Heart right ventricle (tissue), 16 donors: ENCODE data around the gene SLC25A42. TPM values are rescaled to one million over a fixed set of nuclear protein-coding genes. Genes with fewer than 3 reads are reported as not detected.

Experiments used
- ATAC-seq, 8 donors: fragments of 200-7000 bp; cut with Tn5 transposase; one replicate each; pipeline ENCODE4 v1.9.1; 2020; ENCODE audit warnings: mild to moderate bottlenecking in 8 of 8, moderate library complexity in 8 of 8, moderate number of reproducible peaks in 1 of 8
- DNase-seq, 2 donors: peaks; one replicate each; pipeline ENCODE4 v3.0.0-alpha.2; 2020
- H3K27ac ChIP-seq, 10 donors: fragments of 200-600 bp; sonication (generic) in 2 of 10; one replicate each; pipeline versions ENCODE4 v1.5.0 to v1.8.0; 2020 to 2022; ENCODE audit warnings: mild to moderate bottlenecking in 3 of 10
- H3K27me3 ChIP-seq, 7 donors: fragments of 200-600 bp; one replicate each; pipeline ENCODE4 v1.8.0; 2021 to 2022; ENCODE audit warnings: mild to moderate bottlenecking in 2 of 7
- H3K36me3 ChIP-seq, 9 donors: fragments of 200-600 bp; sonication (generic) in 1 of 9; one replicate each; pipeline versions ENCODE4 v1.5.0 to v1.8.0; 2020 to 2022; ENCODE audit warnings: mild to moderate bottlenecking in 2 of 9
- H3K4me1 ChIP-seq, 9 donors: fragments of 200-600 bp; sonication (generic) in 1 of 9; one replicate each; pipeline versions ENCODE4 v1.5.0 to v1.8.0; 2020 to 2022; ENCODE audit warnings: mild to moderate bottlenecking in 4 of 9
- H3K4me3 ChIP-seq, 10 donors: fragments of 200-600 bp; sonication (generic) in 2 of 10; one replicate each; pipeline versions ENCODE4 v1.5.0 to v1.8.0; 2020 to 2022; ENCODE audit warnings: mild to moderate bottlenecking in 7 of 10, moderate library complexity in 2 of 10
- H3K9me3 ChIP-seq, 11 donors: fragments of 200-600 bp in 10 of 11; sonication (generic) in 2 of 11; one replicate each; pipeline versions ENCODE4 v1.5.0 to v1.8.0; 2013 to 2022; ENCODE audit warnings: mild to moderate bottlenecking in 2 of 11, control low read depth in 1 of 11, moderate library complexity in 1 of 11
- CTCF ChIP-seq, 9 donors: fragments of 200-600 bp; sonication (generic) in 2 of 9; IDR thresholded peaks; one replicate each; pipeline versions ENCODE4 v1.5.0 to v1.8.0; 2021 to 2022; ENCODE audit warnings: antibody characterized with exemption in 9 of 9, mild to moderate bottlenecking in 5 of 9, moderate library complexity in 1 of 9
- WGBS, 2 donors: extraction: QIAGEN DNeasy Blood & Tissue Kit; methylation state at CpG; one replicate each; pipeline ENCODE4 v1.1.7; 2013; ENCODE audit warnings: inconsistent platforms in 1 of 2; 5-methylcytosine and 5-hydroxymethylcytosine counted together
- intact Hi-C, 10 donors: fragments of 100-400 bp; cut with DNase I; formaldehyde crosslinking; loops; one replicate each; pipeline versions ENCODE4 v1.11.1 to v1.14.2; 2022
- polyA plus RNA-seq, 2 donors: library from polyadenylated mRNA; stranded (reverse); fragments of 200-250 nt; gene quantifications; one replicate each; pipeline ENCODE4 v1.2.3, GENCODE V29; 2013
- total RNA-seq, 10 donors: library from RNA; stranded (reverse); fragmentation: NEBNext Ultra II Directional in 3 of 10; extraction: Animal tissue kit (Norgen Biotek cat#: 25700) in 3 of 10; gene quantifications; one replicate each; pipeline versions ENCODE4 v1.2.1 to v1.2.4, GENCODE V29; 2021 to 2023
- donor health status: Arrhythmogenic right ventricular cardiomyopathy.
- donor health status: ischemic (EF 13 %, LVEDD 7.1; RV severe dilation, severe dysfunction).
- donor health status: healthy with polysubstance abuse.
- donor health status: DM: no; HTN: yes; CAD: no.
- donor health status: DM: no; HTN: no; CAD: no.
- donor health status: ischemic (EF 25% LVEDD 6.9; RV normal size, moderate dysfunction).
- donor health status: ischemic (EF 25% LVEDD 5.7; RV mildly dilated, moderate dysfunction).
- donor health status: healthy.
- donor health status: DM: yes; HTN: yes; CAD: no.
- donor health status: Ischemic cardiomyopathy.
- donor health status: ischemic (EF 35%, LVEDD 5.7; RV mildly dilated, moderate dysfunction).
- donor health status: nonischemic (EF 11% LVEDD 7.7; RV severe dilation, severe dysfunction).
- donor health status: DM: yes; HTN: yes; CAD: no.
- donor health status: PGD.
- donor health status: ischemic (EF 29% LVEDD 5.4; RV normal size, mild dysfunction).
- donor health status: nonischemic (EF 23%, LVEDD 6.1; RV moderate dilation, normal function).

Gene SLC25A42
- total and polyA plus RNA-seq, 12 donors: 15.7 to 24.1 (median 18.2) TPM

DNA sequence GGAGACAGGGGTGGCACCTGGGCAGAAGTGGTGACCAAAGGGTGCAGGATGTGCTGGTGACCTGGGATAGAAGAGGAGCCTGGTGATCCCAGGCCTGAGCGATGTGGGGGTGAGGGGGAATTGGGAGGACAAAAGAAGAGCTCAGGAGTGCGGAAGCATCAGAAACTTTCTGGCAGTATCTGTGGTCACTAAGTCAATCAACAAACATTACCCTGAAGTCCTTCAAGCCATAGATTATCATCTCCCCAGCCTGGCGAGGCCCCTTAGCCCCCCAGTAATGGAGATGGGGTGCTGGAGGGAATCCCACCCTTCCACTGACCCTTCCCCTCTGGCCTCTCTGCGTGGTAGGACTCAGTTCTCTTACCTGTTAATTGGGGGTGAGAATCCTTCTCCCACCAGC is 95.7 kb downstream of the SLC25A42 start:
- TF ChIP-seq CTCF (IDR thresholded peaks at IDR 0.05): no peak
- Histone ChIP-seq H3K9me3 (peaks cover 0 to 10% (median 0%) of the 10 kb centered on the region in 11 donors), H3K27me3 (peaks cover 0 to 4% (median 0%) of the 10 kb centered on the region in 7 donors), H3K4me1 (no peaks in the 10 kb centered on the region), H3K27ac (no peak overlapping the region), H3K4me3 (no peak overlapping the region), H3K36me3 (peaks cover 0 to 17% (median 0%) of the 10 kb centered on the region in 9 donors)
- intact Hi-C loops: no loop called here
- DNase-seq (no peak), ATAC-seq (no peak)
- 88 to 91% methylated on average over 4 of the region's 4 CpGs for WGBS, 2 donors

DNA sequence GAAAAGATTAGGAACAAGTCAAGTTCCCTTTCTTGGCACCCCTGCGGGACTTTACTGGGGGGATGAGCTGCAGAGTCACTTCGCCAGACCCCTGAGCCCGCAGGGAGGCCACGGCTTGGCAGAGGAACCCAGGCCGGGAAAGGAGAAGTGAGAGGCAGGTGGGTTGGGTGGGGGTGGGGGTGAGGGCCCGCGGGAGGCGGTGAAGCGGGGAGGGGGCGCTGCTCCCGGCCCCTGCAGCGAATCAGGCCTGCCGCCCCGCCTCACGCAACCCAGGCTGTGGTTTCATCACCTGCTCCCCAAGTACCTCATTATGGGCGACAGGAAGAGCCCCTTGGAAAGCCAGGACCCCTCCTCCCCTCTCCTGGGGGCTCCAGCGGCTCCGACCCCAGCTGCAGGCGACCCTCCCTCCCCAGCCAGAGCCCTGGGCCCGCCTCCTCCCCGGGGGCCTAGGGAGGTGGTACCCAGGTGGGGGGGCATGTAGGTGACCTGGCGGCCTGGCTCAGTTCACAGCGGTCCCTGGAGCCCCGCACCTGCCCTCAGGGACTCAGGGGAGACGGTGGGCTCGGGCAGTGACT is 96.8 kb downstream of the SLC25A42 start:
- H3K4me1 ChIP-seq: no peaks in the 10 kb centered on the region
- no peak overlapping the region for H3K4me3 ChIP-seq
- no peak for ATAC-seq
- H3K27ac ChIP-seq: no peak overlapping the region
- 54% methylated on average over 23 to 26 of the region's 26 CpGs for WGBS, 2 donors
- no peak for DNase-seq
- H3K27me3 ChIP-seq: peaks cover 0 to 4% (median 0%) of the 10 kb centered on the region in 7 donors
- intact Hi-C loops: no loop called here
- H3K36me3 ChIP-seq: peaks cover 0 to 17% (median 0%) of the 10 kb centered on the region in 9 donors
- H3K9me3 ChIP-seq: peaks cover 0 to 9% (median 0%) of the 10 kb centered on the region in 11 donors
- TF ChIP-seq CTCF (IDR thresholded peaks at IDR 0.05): no peak

GRCh38 chr19:19162495-19162894 is 98.7 kb downstream of the SLC25A42 start:
- no peak overlapping the region for H3K27ac ChIP-seq
- H3K4me1 ChIP-seq: no peaks in the 10 kb centered on the region
- WGBS, 2 donors: 89 to 92% methylated on average over 7 of the region's 7 CpGs
- no peaks in the 10 kb centered on the region for H3K9me3 ChIP-seq
- no peak overlapping the region for H3K4me3 ChIP-seq
- DNase-seq (no peak), ATAC-seq (no peak)
- H3K27me3 ChIP-seq: peaks cover 0 to 4% (median 0%) of the 10 kb centered on the region in 7 donors
- H3K36me3 ChIP-seq: no peaks in the 10 kb centered on the region
- intact Hi-C loops: no loop called here
- no peak for TF ChIP-seq CTCF (IDR thresholded peaks at IDR 0.05)

Other genes with a start within 250 kb of the SLC25A42 start
- gene UPF1, start 232.0 kb upstream of the SLC25A42 start, total RNA-seq: 10 to 100 TPM; 32.3 to 44.3 (median 37.5) TPM
- gene UPF1, start 232.0 kb upstream of the SLC25A42 start, polyA plus RNA-seq: 10 to 100 TPM; 25.2 to 36.7 TPM
- 1 to 10 TPM in 6 of 10 donors, under 1 TPM in 4; 0.42 to 3.3 (median 1.3) TPM for gene CERS1, start 167.8 kb upstream of the SLC25A42 start, total RNA-seq
- under 1 TPM; 0.37 to 0.49 TPM for gene CERS1, start 167.8 kb upstream of the SLC25A42 start, polyA plus RNA-seq
- 100 to 1,000 TPM; 102 to 157 (median 117) TPM for gene COPE, start 144.6 kb upstream of the SLC25A42 start, total RNA-seq
- gene COPE, start 144.6 kb upstream of the SLC25A42 start, polyA plus RNA-seq: 100 to 1,000 TPM; 166 to 302 TPM
- 10 to 100 TPM; 16.2 to 29.8 (median 21.3) TPM for gene DDX49, start 144.3 kb upstream of the SLC25A42 start, total RNA-seq
- gene DDX49, start 144.3 kb upstream of the SLC25A42 start, polyA plus RNA-seq: 10 to 100 TPM; 44.4 to 74.5 TPM
- gene HOMER3, start 122.8 kb upstream of the SLC25A42 start, total RNA-seq: 10 to 100 TPM; 10.4 to 23.2 (median 13.6) TPM
- gene HOMER3, start 122.8 kb upstream of the SLC25A42 start, polyA plus RNA-seq: 10 to 100 TPM; 20.8 to 24.8 TPM
- 10 to 100 TPM; 50.4 to 72.3 (median 63.3) TPM for gene SUGP2, start 30.5 kb upstream of the SLC25A42 start, total RNA-seq
- gene SUGP2, start 30.5 kb upstream of the SLC25A42 start, polyA plus RNA-seq: 10 to 100 TPM; 27.2 to 85.2 TPM
- 10 to 100 TPM; 13.4 to 22.3 (median 15.2) TPM for gene ARMC6, start 30.4 kb upstream of the SLC25A42 start, total RNA-seq
- 10 to 100 TPM; 21.9 to 27.9 TPM for gene ARMC6, start 30.4 kb upstream of the SLC25A42 start, polyA plus RNA-seq
- gene TMEM161A, start 74.5 kb downstream of the SLC25A42 start, total RNA-seq: 10 to 100 TPM; 11.4 to 27.9 (median 18.6) TPM
- gene TMEM161A, start 74.5 kb downstream of the SLC25A42 start, polyA plus RNA-seq: 10 to 100 TPM; 24.2 to 24.4 TPM
- under 1 TPM in 7 of 10 donors, not detected in 3; 0.34 to 0.99 (median 0.54) TPM for gene MEF2B, start 106.3 kb downstream of the SLC25A42 start, total RNA-seq
- 1 to 10 TPM in 1 of 2 donors, under 1 TPM in 1; 0.41 to 2.3 TPM for gene MEF2B, start 106.3 kb downstream of the SLC25A42 start, polyA plus RNA-seq
- gene BORCS8, start 128.2 kb downstream of the SLC25A42 start, total RNA-seq: 10 to 100 TPM; 21.1 to 33.2 (median 25.0) TPM
- gene BORCS8, start 128.2 kb downstream of the SLC25A42 start, polyA plus RNA-seq: 10 to 100 TPM; 22.0 to 27.9 TPM
- 10 to 100 TPM; 30.6 to 42.6 (median 35.8) TPM for gene RFXANK, start 128.3 kb downstream of the SLC25A42 start, total RNA-seq
- gene RFXANK, start 128.3 kb downstream of the SLC25A42 start, polyA plus RNA-seq: 100 to 1,000 TPM in 1 of 2 donors, 10 to 100 TPM in 1; 87.6 to 109 TPM
- gene NR2C2AP, start 139.4 kb downstream of the SLC25A42 start, total RNA-seq: 1 to 10 TPM; 3.2 to 8.5 (median 5.1) TPM
- gene NR2C2AP, start 139.4 kb downstream of the SLC25A42 start, polyA plus RNA-seq: 10 to 100 TPM in 1 of 2 donors, 1 to 10 TPM in 1; 9.3 to 23.4 TPM
- gene NCAN, start 148.0 kb downstream of the SLC25A42 start, total RNA-seq: not detected
- not detected for gene NCAN, start 148.0 kb downstream of the SLC25A42 start, polyA plus RNA-seq
- 1 to 10 TPM in 4 of 10 donors, under 1 TPM in 6; 0.17 to 2.1 (median 0.64) TPM for gene TM6SF2, start 209.3 kb downstream of the SLC25A42 start, total RNA-seq
- under 1 TPM; 0.20 to 0.66 TPM for gene TM6SF2, start 209.3 kb downstream of the SLC25A42 start, polyA plus RNA-seq